Suppressor macrophage (primary cell): ENCODE measurements around the gene TUNAR.

ENCODE experiments used
- DNase-seq, 4 experiments: peaks; one replicate each; pipeline ENCODE4 v3.0.0-alpha.2; 2020 to 2022
- total RNA-seq, 17 experiments: gene quantifications; one replicate each; lab custom pipeline; 2026; ENCODE audit warnings: mixed read lengths in 6 of 17, inconsistent platforms in 3 of 17; lab: John Stamatoyannopoulos, UW

The TUNAR gene
- 0 to 1.8 (median 0) reads per million in 17 experiments for total RNA-seq

- DNase-seq = no peak
Measured at GRCh38 chr14:95876761-95877538, at the start of gene TUNAR. Gene TUNAR, plus strand, starts transcription at chr14:95876832.

- DNase-seq = no peak
Measured at GRCh38 chr14:95828649-95829265, 47.9 kb upstream of the TUNAR start.

GRCh38 chr14:95829321-95829720 is 47.3 kb upstream of the TUNAR start:
- no peak for DNase-seq

GRCh38 chr14:95830386-95830785 is 46.2 kb upstream of the TUNAR start:
- DNase-seq = no peak

- no peak for DNase-seq
Measured at GRCh38 chr14:95831041-95831440, 45.6 kb upstream of the TUNAR start.

GRCh38 chr14:95831468-95831867 is 45.2 kb upstream of the TUNAR start:
- DNase-seq = no peak

GRCh38 chr14:95832012-95832411 is 44.6 kb upstream of the TUNAR start:
- no peak for DNase-seq

GRCh38 chr14:95833429-95833828 is 43.2 kb upstream of the TUNAR start:
- no peak for DNase-seq

GRCh38 chr14:95834496-95834895 is 42.1 kb upstream of the TUNAR start:
- no peak for DNase-seq

GRCh38 chr14:95835121-95835730 is 41.4 kb upstream of the TUNAR start:
- peak; percentile 9 to 41 (median 23) for DNase-seq

- no peak for DNase-seq
Measured at GRCh38 chr14:95838862-95839261, 37.8 kb upstream of the TUNAR start.

GRCh38 chr14:95840094-95840700 is 36.4 kb upstream of the TUNAR start:
- no peak for DNase-seq

GRCh38 chr14:95841668-95842067 is 35.0 kb upstream of the TUNAR start:
- no peak for DNase-seq

- no peak for DNase-seq
Measured at GRCh38 chr14:95849761-95850160, 26.9 kb upstream of the TUNAR start.

GRCh38 chr14:95850429-95850828 is 26.2 kb upstream of the TUNAR start:
- DNase-seq = no peak

GRCh38 chr14:95855606-95856005 is 21.0 kb upstream of the TUNAR start:
- DNase-seq = no peak

GRCh38 chr14:95857275-95857674 is 19.4 kb upstream of the TUNAR start:
- DNase-seq = no peak

GRCh38 chr14:95858893-95859292 is 17.7 kb upstream of the TUNAR start:
- no peak for DNase-seq

GRCh38 chr14:95862243-95862642 is 14.4 kb upstream of the TUNAR start:
- DNase-seq = no peak

- DNase-seq = no peak
Measured at GRCh38 chr14:95863295-95863694, 13.3 kb upstream of the TUNAR start.

- no peak for DNase-seq
Measured at GRCh38 chr14:95869776-95870175, 6.9 kb upstream of the TUNAR start.

GRCh38 chr14:95870772-95871171 is 5.9 kb upstream of the TUNAR start:
- no peak for DNase-seq

GRCh38 chr14:95871531-95871930 is 5.1 kb upstream of the TUNAR start:
- DNase-seq = no peak
